ENCODE results near the gene PRR20G. TPM values are rescaled to one million over a fixed set of nuclear protein-coding genes. Genes with fewer than 3 reads are reported as not detected.

PRR20G gene
- total RNA-seq, 1 donor from 2014 or later: not detected

DNA sequence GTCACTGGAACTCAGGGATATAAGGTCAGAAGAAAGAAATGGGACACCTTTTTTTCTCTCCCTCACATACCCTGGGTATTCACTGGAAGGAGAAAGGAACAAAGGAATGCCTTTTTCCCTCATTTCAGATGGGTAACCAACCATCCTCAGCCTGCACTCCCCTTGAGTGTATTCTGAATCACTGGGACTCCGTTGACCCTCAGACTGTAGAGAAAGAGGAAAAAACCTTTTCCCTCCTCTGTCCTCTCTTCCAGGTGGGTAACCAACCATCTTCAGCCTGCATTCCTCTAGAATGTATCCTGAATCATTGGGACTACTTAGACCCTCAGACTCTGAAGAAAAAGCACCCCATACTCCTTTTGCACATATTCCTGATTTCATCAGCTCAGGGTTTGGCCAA lies 11.4 kb downstream of the PRR20G start:
- H3K4me2 ChIP-seq (ENCODE audit: low read length): no peak overlapping the region
- FAIRE-seq (no peak), DNase-seq (ENCODE audit: low read depth) (no peak)
- H3K79me2 ChIP-seq (ENCODE audit: insufficient read depth, low read length): no peaks in the 10 kb centered on the region
- no peaks in the 10 kb centered on the region for H4K20me1 ChIP-seq (ENCODE audit: insufficient read depth, low read length)
- TF ChIP-seq, protein P1, sequence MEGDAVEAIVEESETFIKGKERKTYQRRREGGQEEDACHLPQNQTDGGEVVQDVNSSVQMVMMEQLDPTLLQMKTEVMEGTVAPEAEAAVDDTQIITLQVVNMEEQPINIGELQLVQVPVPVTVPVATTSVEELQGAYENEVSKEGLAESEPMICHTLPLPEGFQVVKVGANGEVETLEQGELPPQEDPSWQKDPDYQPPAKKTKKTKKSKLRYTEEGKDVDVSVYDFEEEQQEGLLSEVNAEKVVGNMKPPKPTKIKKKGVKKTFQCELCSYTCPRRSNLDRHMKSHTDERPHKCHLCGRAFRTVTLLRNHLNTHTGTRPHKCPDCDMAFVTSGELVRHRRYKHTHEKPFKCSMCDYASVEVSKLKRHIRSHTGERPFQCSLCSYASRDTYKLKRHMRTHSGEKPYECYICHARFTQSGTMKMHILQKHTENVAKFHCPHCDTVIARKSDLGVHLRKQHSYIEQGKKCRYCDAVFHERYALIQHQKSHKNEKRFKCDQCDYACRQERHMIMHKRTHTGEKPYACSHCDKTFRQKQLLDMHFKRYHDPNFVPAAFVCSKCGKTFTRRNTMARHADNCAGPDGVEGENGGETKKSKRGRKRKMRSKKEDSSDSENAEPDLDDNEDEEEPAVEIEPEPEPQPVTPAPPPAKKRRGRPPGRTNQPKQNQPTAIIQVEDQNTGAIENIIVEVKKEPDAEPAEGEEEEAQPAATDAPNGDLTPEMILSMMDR (IDR thresholded peaks at IDR 0.05; ENCODE audit: insufficient read depth, low read depth, low read length): no peak
- TF ChIP-seq EZH2 (IDR thresholded peaks at IDR 0.05; ENCODE audit: insufficient read depth, low read length): no peak
- H3K27ac Mint-ChIP-seq (ENCODE audit: unreplicated experiment): no peak overlapping the region
- H3K9me3 Mint-ChIP-seq (ENCODE audit: unreplicated experiment): peaks cover 6% of the 10 kb centered on the region
- H3K27me3 ChIP-seq (ENCODE audit: insufficient read depth, low read length): no peaks in the 10 kb centered on the region
- H3K4me1 ChIP-seq (ENCODE audit: insufficient read depth, low read length): no peaks in the 10 kb centered on the region
- peaks cover 3% of the 10 kb centered on the region for H3K9me3 ChIP-seq (ENCODE audit: insufficient read depth, low read depth, low read length)
- H3K4me3 Mint-ChIP-seq (ENCODE audit: unreplicated experiment): no peak overlapping the region
- H3K4me3 ChIP-seq (ENCODE audit: insufficient read depth, low read depth, low read length): no peak overlapping the region
- no peak overlapping the region for H3K9ac ChIP-seq (ENCODE audit: low read length)
- H3K27me3 Mint-ChIP-seq (ENCODE audit: low read depth, unreplicated experiment): peaks cover 2% of the 10 kb centered on the region
- H3K36me3 ChIP-seq (ENCODE audit: insufficient read depth, low read length): no peaks in the 10 kb centered on the region
- H3K4me1 Mint-ChIP-seq (ENCODE audit: low read depth, unreplicated experiment): peaks cover 11% of the 10 kb centered on the region
- no peaks in the 10 kb centered on the region for H3K36me3 Mint-ChIP-seq (ENCODE audit: low read depth, unreplicated experiment)
- no peak overlapping the region for H3K27ac ChIP-seq (ENCODE audit: low read depth, low read length)
- no peak overlapping the region for H2AFZ ChIP-seq (ENCODE audit: low read depth, low read length)

GRCh38 chr3:127275287-127275781 lies 12.5 kb downstream of the PRR20G start:
- Mint-ChIP-seq H3K36me3 (ENCODE audit: low read depth, unreplicated experiment) (no peaks in the 10 kb centered on the region), H3K4me1 (ENCODE audit: low read depth, unreplicated experiment) (peaks cover 11% of the 10 kb centered on the region), H3K9me3 (ENCODE audit: unreplicated experiment) (peaks cover 8% of the 10 kb centered on the region), H3K27ac (ENCODE audit: unreplicated experiment) (peak overlapping the region; percentile 1), H3K4me3 (ENCODE audit: unreplicated experiment) (no peak overlapping the region), H3K27me3 (ENCODE audit: low read depth, unreplicated experiment) (peaks cover 6% of the 10 kb centered on the region)
- TF ChIP-seq EZH2 (IDR thresholded peaks at IDR 0.05; ENCODE audit: insufficient read depth, low read length): no peak
- TF ChIP-seq, protein P1 (IDR thresholded peaks at IDR 0.05; ENCODE audit: insufficient read depth, low read depth, low read length): no peak
- no peaks in the 10 kb centered on the region for H3K79me2 ChIP-seq (ENCODE audit: insufficient read depth, low read length)
- no peak for FAIRE-seq
- H3K36me3 ChIP-seq (ENCODE audit: insufficient read depth, low read length): no peaks in the 10 kb centered on the region
- H4K20me1 ChIP-seq (ENCODE audit: insufficient read depth, low read length): no peaks in the 10 kb centered on the region
- no peak overlapping the region for H3K9ac ChIP-seq (ENCODE audit: low read length)
- H3K27me3 ChIP-seq (ENCODE audit: insufficient read depth, low read length): no peaks in the 10 kb centered on the region
- H3K4me3 ChIP-seq (ENCODE audit: insufficient read depth, low read depth, low read length): no peak overlapping the region
- no peak overlapping the region for H2AFZ ChIP-seq (ENCODE audit: low read depth, low read length)
- peak; percentile 45 for DNase-seq (ENCODE audit: low read depth)
- H3K4me1 ChIP-seq (ENCODE audit: insufficient read depth, low read length): no peaks in the 10 kb centered on the region
- peak overlapping the region; percentile 69 for H3K4me2 ChIP-seq (ENCODE audit: low read length)
- H3K27ac ChIP-seq (ENCODE audit: low read depth, low read length): no peak overlapping the region
- H3K9me3 ChIP-seq (ENCODE audit: insufficient read depth, low read depth, low read length): peaks cover 3% of the 10 kb centered on the region

DNA sequence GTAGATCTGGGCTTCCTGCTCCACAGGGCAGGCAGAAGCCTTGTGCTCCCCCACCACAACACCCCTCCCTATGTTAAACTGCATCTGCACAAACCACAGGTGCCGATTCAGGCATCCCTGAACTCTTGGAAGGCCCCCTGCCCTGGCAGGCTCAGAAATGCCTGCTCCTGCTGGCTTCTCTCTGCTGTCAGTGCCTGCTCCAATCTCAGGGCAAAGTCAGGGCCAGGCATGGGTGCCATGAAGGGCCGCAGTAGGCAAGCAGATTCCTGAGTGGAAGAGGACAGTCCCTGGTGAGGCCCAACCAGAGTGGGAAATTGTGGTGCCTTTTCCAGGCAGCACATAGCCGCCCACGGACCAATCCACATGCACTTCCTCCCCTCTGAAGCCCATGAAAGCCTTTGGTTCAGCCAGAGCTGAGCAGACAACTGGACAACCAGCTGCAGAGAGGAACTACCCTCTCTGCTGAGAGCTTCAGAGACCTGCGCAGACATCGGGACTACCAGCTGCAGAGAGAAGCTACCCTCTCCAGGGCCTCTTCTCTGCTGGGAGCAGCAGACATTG lies 13.6 kb downstream of the PRR20G start:
- H3K9me3 Mint-ChIP-seq (ENCODE audit: unreplicated experiment): peaks cover 13% of the 10 kb centered on the region
- H3K9ac ChIP-seq (ENCODE audit: low read length): no peak overlapping the region
- H3K27me3 ChIP-seq (ENCODE audit: insufficient read depth, low read length): no peaks in the 10 kb centered on the region
- H3K36me3 Mint-ChIP-seq (ENCODE audit: low read depth, unreplicated experiment): no peaks in the 10 kb centered on the region
- no peaks in the 10 kb centered on the region for H3K36me3 ChIP-seq (ENCODE audit: insufficient read depth, low read length)
- no peak overlapping the region for H3K4me3 Mint-ChIP-seq (ENCODE audit: unreplicated experiment)
- H3K4me1 Mint-ChIP-seq (ENCODE audit: low read depth, unreplicated experiment): peaks cover 11% of the 10 kb centered on the region
- no peaks in the 10 kb centered on the region for H4K20me1 ChIP-seq (ENCODE audit: insufficient read depth, low read length)
- TF ChIP-seq, protein P1 (IDR thresholded peaks at IDR 0.05; ENCODE audit: insufficient read depth, low read depth, low read length): no peak
- no peak for TF ChIP-seq EZH2 (IDR thresholded peaks at IDR 0.05; ENCODE audit: insufficient read depth, low read length)
- H3K4me1 ChIP-seq (ENCODE audit: insufficient read depth, low read length): no peaks in the 10 kb centered on the region
- no peaks in the 10 kb centered on the region for H3K79me2 ChIP-seq (ENCODE audit: insufficient read depth, low read length)
- peaks cover 3% of the 10 kb centered on the region for H3K9me3 ChIP-seq (ENCODE audit: insufficient read depth, low read depth, low read length)
- no peak for DNase-seq (ENCODE audit: low read depth)
- H3K4me3 ChIP-seq (ENCODE audit: insufficient read depth, low read depth, low read length): no peak overlapping the region
- no peak overlapping the region for H3K27ac ChIP-seq (ENCODE audit: low read depth, low read length)
- peaks cover 3% of the 10 kb centered on the region for H3K27me3 Mint-ChIP-seq (ENCODE audit: low read depth, unreplicated experiment)
- no peak overlapping the region for H3K4me2 ChIP-seq (ENCODE audit: low read length)
- H2AFZ ChIP-seq (ENCODE audit: low read depth, low read length): no peak overlapping the region
- no peak for FAIRE-seq
- H3K27ac Mint-ChIP-seq (ENCODE audit: unreplicated experiment): no peak overlapping the region

Data from astrocyte (in vitro differentiated cells and primary cell).